C4-2B (cell line): Measurements from ENCODE around the gene USP44.

Experiments
- H3K27ac ChIP-seq: fragments of 450-650 bp; 2 replicates; pipeline ENCODE4 v1.5.1; 2017
- ZFX ChIP-seq: fragments of 450-650 bp; IDR thresholded peaks from 2 replicates; pipeline ENCODE4 v1.6.1; 2017
- TF ChIP-seq, protein P1 (sequence below): fragments of 450-650 bp; conservative IDR thresholded peaks from 2 replicates; pipeline ENCODE4 v1.5.1; 2017; ENCODE audit warnings: mild to moderate bottlenecking

Gene USP44

GRCh38 chr12:95520816-95521215, 30.5 kb downstream of the USP44 start:
- TF ChIP-seq, protein P1, sequence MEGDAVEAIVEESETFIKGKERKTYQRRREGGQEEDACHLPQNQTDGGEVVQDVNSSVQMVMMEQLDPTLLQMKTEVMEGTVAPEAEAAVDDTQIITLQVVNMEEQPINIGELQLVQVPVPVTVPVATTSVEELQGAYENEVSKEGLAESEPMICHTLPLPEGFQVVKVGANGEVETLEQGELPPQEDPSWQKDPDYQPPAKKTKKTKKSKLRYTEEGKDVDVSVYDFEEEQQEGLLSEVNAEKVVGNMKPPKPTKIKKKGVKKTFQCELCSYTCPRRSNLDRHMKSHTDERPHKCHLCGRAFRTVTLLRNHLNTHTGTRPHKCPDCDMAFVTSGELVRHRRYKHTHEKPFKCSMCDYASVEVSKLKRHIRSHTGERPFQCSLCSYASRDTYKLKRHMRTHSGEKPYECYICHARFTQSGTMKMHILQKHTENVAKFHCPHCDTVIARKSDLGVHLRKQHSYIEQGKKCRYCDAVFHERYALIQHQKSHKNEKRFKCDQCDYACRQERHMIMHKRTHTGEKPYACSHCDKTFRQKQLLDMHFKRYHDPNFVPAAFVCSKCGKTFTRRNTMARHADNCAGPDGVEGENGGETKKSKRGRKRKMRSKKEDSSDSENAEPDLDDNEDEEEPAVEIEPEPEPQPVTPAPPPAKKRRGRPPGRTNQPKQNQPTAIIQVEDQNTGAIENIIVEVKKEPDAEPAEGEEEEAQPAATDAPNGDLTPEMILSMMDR = no peak
- TF ChIP-seq ZFX = no peak
- no peak overlapping the region for H3K27ac ChIP-seq

GRCh38 chr12:95518944-95519343, 32.3 kb downstream of the USP44 start:
- no peak overlapping the region for H3K27ac ChIP-seq
- TF ChIP-seq, protein P1 = no peak
- no peak for TF ChIP-seq ZFX

DNA sequence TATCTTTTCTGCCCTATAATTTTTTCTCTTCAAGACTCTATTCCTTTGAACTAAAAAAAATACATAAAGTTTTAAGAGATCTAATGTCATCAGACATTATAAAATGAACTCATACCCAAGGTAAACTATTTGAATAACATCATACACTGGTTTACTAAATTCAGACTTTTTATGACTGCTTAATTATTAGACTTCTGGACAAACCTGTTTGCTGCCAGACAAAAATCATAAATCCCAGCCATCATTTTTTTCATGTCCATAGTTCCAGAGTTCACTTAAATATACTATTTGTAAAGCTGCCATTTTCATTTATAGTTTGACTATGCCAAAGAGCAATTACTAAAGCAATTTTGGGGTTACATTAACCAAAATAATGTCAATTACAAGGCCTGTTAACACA, 34.0 kb downstream of the USP44 start:
- TF ChIP-seq, protein P1 = no peak
- no peak for TF ChIP-seq ZFX
- H3K27ac ChIP-seq = no peak overlapping the region

- H3K27ac ChIP-seq = no peak overlapping the region
- TF ChIP-seq, protein P1 = no peak
- TF ChIP-seq ZFX = no peak
Measured at GRCh38 chr12:95516757-95517156, 34.5 kb downstream of the USP44 start.

- no peak for TF ChIP-seq ZFX
- TF ChIP-seq, protein P1 = no peak
- H3K27ac ChIP-seq = no peak overlapping the region
Measured at GRCh38 chr12:95515197-95515596, 36.1 kb downstream of the USP44 start.

- TF ChIP-seq, protein P1 = no peak
- TF ChIP-seq ZFX = no peak
- H3K27ac ChIP-seq = no peak overlapping the region
Measured at GRCh38 chr12:95513599-95513998, 37.7 kb downstream of the USP44 start.

DNA sequence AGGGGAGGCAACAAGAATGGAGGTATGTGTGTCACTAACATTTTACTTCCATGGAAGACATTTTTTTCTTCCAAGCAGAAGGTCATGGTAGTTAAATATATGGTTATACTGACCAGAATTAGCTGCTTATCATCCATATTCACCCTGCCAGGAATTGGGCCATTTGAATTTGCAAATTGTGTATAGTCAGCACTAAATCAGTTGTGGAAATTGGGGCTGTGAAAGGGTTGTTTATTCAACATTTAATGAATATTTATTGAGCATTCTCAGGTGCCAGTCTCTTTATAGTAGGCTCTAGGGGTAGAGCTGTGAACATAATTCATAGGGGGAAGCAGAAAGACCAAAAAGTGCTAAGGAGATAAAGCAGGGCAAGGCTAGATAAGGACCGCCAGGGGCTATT, 39.3 kb downstream of the USP44 start:
- H3K27ac ChIP-seq = no peak overlapping the region
- TF ChIP-seq, protein P1 = no peak
- no peak for TF ChIP-seq ZFX
